Trophoblast cell (in vitro differentiated cells and primary cell): ENCODE measurements around the gene ADI1.
A peak's percentile ranks its signal among the peaks of the same experiment; 100 is the strongest.

Experiments used
- DNase-seq, 2 donors: peaks; one replicate each; pipeline ENCODE4 v3.0.0-alpha.2; 2016
- H2AFZ ChIP-seq: 2 replicates; pipeline ENCODE4 v1.6.1; 2013; ENCODE audit warnings: low read length, moderate library complexity, mild to moderate bottlenecking; ENCODE audit not compliant: insufficient read depth, poor library complexity
- H2AK5ac ChIP-seq: 2 replicates; pipeline ENCODE4 v1.6.1; 2013; ENCODE audit warnings: mild to moderate bottlenecking, low read length
- H2BK120ac ChIP-seq: 2 replicates; pipeline ENCODE4 v1.6.1; 2013; ENCODE audit warnings: low read length, mild to moderate bottlenecking, moderate library complexity; ENCODE audit not compliant: insufficient read depth, poor library complexity
- H2BK12ac ChIP-seq: 2 replicates; pipeline ENCODE4 v1.6.1; 2013; ENCODE audit warnings: mild to moderate bottlenecking, low read length, moderate library complexity
- H2BK5ac ChIP-seq: 2 replicates; pipeline ENCODE4 v1.6.1; 2013; ENCODE audit warnings: low read length, low read depth, moderate library complexity, mild to moderate bottlenecking; ENCODE audit not compliant: poor library complexity
- H3K14ac ChIP-seq: 2 replicates; pipeline ENCODE4 v1.6.1; 2013; ENCODE audit warnings: mild to moderate bottlenecking, low read length
- H3K18ac ChIP-seq: 2 replicates; pipeline ENCODE4 v1.6.1; 2013; ENCODE audit warnings: mild to moderate bottlenecking, low read length
- H3K23ac ChIP-seq: 2 replicates; pipeline ENCODE4 v1.6.1; 2013; ENCODE audit warnings: low read length
- H3K27ac ChIP-seq: 2 replicates; pipeline ENCODE4 v1.5.1; 2013; ENCODE audit warnings: low read depth, mild to moderate bottlenecking, inconsistent platforms, low read length, moderate library complexity
- H3K27me3 ChIP-seq: 2 replicates; pipeline ENCODE4 v1.6.1; 2013; ENCODE audit warnings: inconsistent platforms, mild to moderate bottlenecking, low read length, moderate library complexity; ENCODE audit not compliant: insufficient read depth
- H3K36me3 ChIP-seq, 2 experiments: 1 replicate in 1 of 2; 2 replicates in 1 of 2; pipeline ENCODE4 v1.6.1; 2013; ENCODE audit warnings: low read length in 2 of 2, mild to moderate bottlenecking in 2 of 2, moderate library complexity in 1 of 2; ENCODE audit not compliant: insufficient read depth in 2 of 2, control insufficient read depth in 1 of 2
- H3K4ac ChIP-seq: 2 replicates; pipeline ENCODE4 v1.6.1; 2013; ENCODE audit warnings: low read depth, mild to moderate bottlenecking, low read length, moderate library complexity
- H3K4me1 ChIP-seq, 2 experiments: 1 replicate in 1 of 2; 2 replicates in 1 of 2; pipeline ENCODE4 v1.6.1; 2013; ENCODE audit warnings: low read length in 2 of 2, mild to moderate bottlenecking in 2 of 2, moderate library complexity in 1 of 2; ENCODE audit not compliant: insufficient read depth in 2 of 2, control insufficient read depth in 1 of 2
- H3K4me2 ChIP-seq: 2 replicates; pipeline ENCODE4 v1.6.1; 2013; ENCODE audit warnings: inconsistent platforms, mild to moderate bottlenecking, low read length, moderate library complexity
- H3K4me3 ChIP-seq: 2 replicates; pipeline ENCODE4 v1.5.1; 2013; ENCODE audit warnings: mild to moderate bottlenecking, low read depth, low read length, inconsistent platforms
- H3K79me1 ChIP-seq: one replicate; pipeline ENCODE4 v1.6.1; 2013; ENCODE audit warnings: low read length
- H3K79me2 ChIP-seq: 2 replicates; pipeline ENCODE4 v1.6.1; 2013; ENCODE audit warnings: low read length, mild to moderate bottlenecking; ENCODE audit not compliant: control insufficient read depth, insufficient read depth, poor library complexity
- H3K9ac ChIP-seq: 2 replicates; pipeline ENCODE4 v1.6.1; 2013; ENCODE audit warnings: mild to moderate bottlenecking, low read length
- H3K9me3 ChIP-seq: 2 replicates; pipeline ENCODE4 v1.6.1; 2013; ENCODE audit warnings: low read depth, mild to moderate bottlenecking, control low read depth, inconsistent platforms, low read length; ENCODE audit not compliant: insufficient read depth
- H4K12ac ChIP-seq: 2 replicates; pipeline ENCODE4 v1.6.1; 2013; ENCODE audit warnings: low read depth, mild to moderate bottlenecking, low read length, moderate library complexity
- H4K8ac ChIP-seq: 2 replicates; pipeline ENCODE4 v1.6.1; 2013; ENCODE audit warnings: low read depth, mild to moderate bottlenecking, low read length, moderate library complexity
- H4K91ac ChIP-seq: one replicate; pipeline ENCODE4 v1.6.1; 2013; ENCODE audit warnings: low read depth, mild to moderate bottlenecking, low read length, moderate library complexity
- WGBS: extraction: QIAGEN DNeasy Blood & Tissue Kit; methylation state at CpG from one replicate; pipeline ENCODE4 v1.1.7; 2013; ENCODE audit warnings: missing lambda C conversion rate; ENCODE audit not compliant: insufficient read length, insufficient coverage; ENCODE audit errors: extremely low coverage; 5-methylcytosine and 5-hydroxymethylcytosine counted together

Gene ADI1

GRCh38 chr2:3462493-3463104 is 56.7 kb downstream of the ADI1 start:
- no peak overlapping the region for H4K91ac ChIP-seq
- no peak overlapping the region for H3K18ac ChIP-seq
- WGBS = no CpG with 5 or more reads among the region's 10 CpGs
- H3K79me1 ChIP-seq = no peaks in the 10 kb centered on the region
- H3K9ac ChIP-seq = no peak overlapping the region
- no peak overlapping the region for H2BK12ac ChIP-seq
- H3K27ac ChIP-seq = no peak overlapping the region
- no peaks in the 10 kb centered on the region for H3K79me2 ChIP-seq
- no peak overlapping the region for H4K12ac ChIP-seq
- H3K27me3 ChIP-seq = no peaks in the 10 kb centered on the region
- H3K4ac ChIP-seq = no peak overlapping the region
- no peak overlapping the region for H3K4me3 ChIP-seq
- H4K8ac ChIP-seq = no peak overlapping the region
- DNase-seq = no peak
- H3K14ac ChIP-seq = no peak overlapping the region
- no peak overlapping the region for H3K23ac ChIP-seq
- peaks cover 23 to 26% of the 10 kb centered on the region in 2 experiments for H3K36me3 ChIP-seq
- H2AFZ ChIP-seq = no peak overlapping the region
- H2BK120ac ChIP-seq = no peak overlapping the region
- no peaks in the 10 kb centered on the region for H3K9me3 ChIP-seq
- no peak overlapping the region for H2BK5ac ChIP-seq
- no peak overlapping the region for H2AK5ac ChIP-seq
- H3K4me2 ChIP-seq = no peak overlapping the region
- peaks cover 5 to 7% of the 10 kb centered on the region in 2 experiments for H3K4me1 ChIP-seq

GRCh38 chr2:3461801-3462492 is 57.4 kb downstream of the ADI1 start:
- no peak overlapping the region for H4K91ac ChIP-seq
- H2BK12ac ChIP-seq = no peak overlapping the region
- H3K4ac ChIP-seq = no peak overlapping the region
- no peak overlapping the region for H4K12ac ChIP-seq
- H2BK5ac ChIP-seq = no peak overlapping the region
- no peaks in the 10 kb centered on the region for H3K27me3 ChIP-seq
- H3K79me2 ChIP-seq = no peaks in the 10 kb centered on the region
- no peak overlapping the region for H2BK120ac ChIP-seq
- H3K4me3 ChIP-seq = no peak overlapping the region
- H4K8ac ChIP-seq = no peak overlapping the region
- no peak overlapping the region for H3K18ac ChIP-seq
- H3K9ac ChIP-seq = no peak overlapping the region
- no peaks in the 10 kb centered on the region for H3K79me1 ChIP-seq
- H2AFZ ChIP-seq = no peak overlapping the region
- DNase-seq = peak in 1 of 2 donors; percentile 73
- no peak overlapping the region for H2AK5ac ChIP-seq
- H3K27ac ChIP-seq = no peak overlapping the region
- no peak overlapping the region for H3K4me2 ChIP-seq
- H3K23ac ChIP-seq = no peak overlapping the region
- no peaks in the 10 kb centered on the region for H3K9me3 ChIP-seq
- H3K14ac ChIP-seq = no peak overlapping the region
- peaks cover 5 to 7% of the 10 kb centered on the region in 2 experiments for H3K4me1 ChIP-seq
- H3K36me3 ChIP-seq = peaks cover 20 to 24% of the 10 kb centered on the region in 2 experiments
- no CpG with 5 or more reads among the region's 12 CpGs for WGBS

GRCh38 chr2:3460831-3461800 is 58.2 kb downstream of the ADI1 start:
- H3K4ac ChIP-seq = no peak overlapping the region
- no peak overlapping the region for H2AFZ ChIP-seq
- H3K36me3 ChIP-seq = peaks cover 23 to 27% of the 10 kb centered on the region in 2 experiments
- no peak overlapping the region for H3K9ac ChIP-seq
- H3K79me2 ChIP-seq = no peaks in the 10 kb centered on the region
- H3K18ac ChIP-seq = no peak overlapping the region
- no peak overlapping the region for H2BK12ac ChIP-seq
- H4K12ac ChIP-seq = no peak overlapping the region
- no peaks in the 10 kb centered on the region for H3K79me1 ChIP-seq
- H3K14ac ChIP-seq = no peak overlapping the region
- H3K4me2 ChIP-seq = no peak overlapping the region
- H3K4me3 ChIP-seq = no peak overlapping the region
- no peaks in the 10 kb centered on the region for H3K9me3 ChIP-seq
- no peak overlapping the region for H4K8ac ChIP-seq
- no peaks in the 10 kb centered on the region for H3K27me3 ChIP-seq
- no peak overlapping the region for H3K27ac ChIP-seq
- no peak overlapping the region for H4K91ac ChIP-seq
- H2AK5ac ChIP-seq = no peak overlapping the region
- DNase-seq = no peak
- WGBS = no CpG with 5 or more reads among the region's 38 CpGs
- no peak overlapping the region for H2BK5ac ChIP-seq
- H3K23ac ChIP-seq = no peak overlapping the region
- H3K4me1 ChIP-seq = peaks cover 3 to 5% of the 10 kb centered on the region in 2 experiments
- no peak overlapping the region for H2BK120ac ChIP-seq

GRCh38 chr2:3460156-3460555 is 59.2 kb downstream of the ADI1 start:
- Histone ChIP-seq H3K79me2 (no peaks in the 10 kb centered on the region), H3K79me1 (no peaks in the 10 kb centered on the region), H3K4me2 (no peak overlapping the region), H4K12ac (no peak overlapping the region), H3K9ac (no peak overlapping the region), H3K23ac (no peak overlapping the region), H2BK12ac (no peak overlapping the region), H3K18ac (no peak overlapping the region), H3K4me1 (no peaks in the 10 kb centered on the region), H3K14ac (no peak overlapping the region), H2BK5ac (no peak overlapping the region), H2AFZ (no peak overlapping the region), H3K36me3 (peaks cover 24 to 28% of the 10 kb centered on the region in 2 experiments), H2AK5ac (no peak overlapping the region), H3K27ac (no peak overlapping the region), H4K8ac (no peak overlapping the region), H3K4ac (no peak overlapping the region), H3K9me3 (no peaks in the 10 kb centered on the region), H3K4me3 (no peak overlapping the region), H3K27me3 (no peaks in the 10 kb centered on the region), H4K91ac (no peak overlapping the region), H2BK120ac (no peak overlapping the region)
- WGBS = no CpG with 5 or more reads among the region's 11 CpGs
- DNase-seq = no peak
